GM23338 (cell line): ENCODE measurements around the gene TMEM131L. TPM values are rescaled to one million over a fixed set of nuclear protein-coding genes. Genes with fewer than 3 reads are reported as not detected.

ENCODE experiments used
- ATAC-seq: fragments of 200-7000 bp; cut with Tn5 transposase; 3 replicates; pipeline ENCODE4 v1.9.1; 2020
- DNase-seq: peaks from one replicate; pipeline ENCODE4 v3.0.0-alpha.2; 2015; ENCODE audit warnings: low spot score
- H2AFZ ChIP-seq: fragments of 200-600 bp; sonication (generic); 2 replicates; pipeline ENCODE4 v1.8.0; 2016; ENCODE audit warnings: antibody characterized with exemption, mild to moderate bottlenecking, moderate library complexity
- H3F3A ChIP-seq: fragments of 200-600 bp; sonication (generic); replicated peaks from 2 replicates; pipeline ENCODE4 v1.8.0; 2017; ENCODE audit warnings: antibody characterized with exemption, mixed run types, low read depth
- H3K27ac ChIP-seq: fragments of 200-600 bp; sonication (generic); 2 replicates; pipeline ENCODE4 v1.6.1; 2016; ENCODE audit warnings: low read depth
- H3K27me3 ChIP-seq: fragments of 200-600 bp; sonication (generic); 2 replicates; pipeline ENCODE4 v1.8.0; 2016; ENCODE audit warnings: mild to moderate bottlenecking, mixed run types, moderate library complexity; ENCODE audit not compliant: insufficient read depth
- H3K36me3 ChIP-seq: fragments of 200-600 bp; sonication (generic); 2 replicates; pipeline ENCODE4 v1.8.0; 2016; ENCODE audit warnings: mild to moderate bottlenecking; ENCODE audit not compliant: insufficient read depth
- H3K4me1 ChIP-seq: fragments of 200-600 bp; sonication (generic); 2 replicates; pipeline ENCODE4 v1.8.0; 2016; ENCODE audit warnings: mild to moderate bottlenecking, moderate library complexity; ENCODE audit not compliant: insufficient read depth
- H3K4me2 ChIP-seq: fragments of 200-600 bp; sonication (generic); 2 replicates; pipeline ENCODE4 v1.7.1; 2017; ENCODE audit warnings: mixed run types
- H3K4me3 ChIP-seq: fragments of 200-600 bp; sonication (generic); 2 replicates; pipeline ENCODE4 v1.6.1; 2016; ENCODE audit warnings: mixed run types
- H3K79me2 ChIP-seq: fragments of 200-600 bp; sonication (generic); replicated peaks from 2 replicates; pipeline ENCODE4 v1.8.0; 2017; ENCODE audit warnings: mild to moderate bottlenecking; ENCODE audit not compliant: insufficient read depth
- H3K9me2 ChIP-seq: fragments of 200-600 bp; sonication (generic); 2 replicates; pipeline ENCODE4 v1.8.0; 2017; ENCODE audit not compliant: insufficient read depth
- H4K20me1 ChIP-seq: fragments of 200-600 bp; sonication (generic); replicated peaks from 2 replicates; pipeline ENCODE4 v1.8.0; 2017; ENCODE audit warnings: mild to moderate bottlenecking; ENCODE audit not compliant: insufficient read depth
- H3K27ac Mint-ChIP-seq: 2 replicates; pipeline ENCODE4 v1.8.0; 2020; ENCODE audit warnings: inconsistent platforms, mild to moderate bottlenecking, moderate library complexity, mixed read lengths
- H3K27me3 Mint-ChIP-seq: 3 replicates; pipeline ENCODE4 v1.8.0; 2022; ENCODE audit warnings: low read depth, mild to moderate bottlenecking, moderate library complexity, mixed read lengths, inconsistent platforms; ENCODE audit not compliant: insufficient read depth, poor library complexity
- H3K36me3 Mint-ChIP-seq: 3 replicates; pipeline ENCODE4 v1.8.0; 2021; ENCODE audit warnings: low read depth, mild to moderate bottlenecking, inconsistent platforms, moderate library complexity, mixed read lengths
- H3K4me1 Mint-ChIP-seq: 3 replicates; pipeline ENCODE4 v1.8.0; 2020; ENCODE audit warnings: mild to moderate bottlenecking, inconsistent platforms, mixed read lengths
- H3K4me3 Mint-ChIP-seq: 3 replicates; pipeline ENCODE4 v1.8.0; 2021; ENCODE audit warnings: moderate library complexity, mild to moderate bottlenecking, inconsistent platforms, mixed read lengths
- H3K9me3 Mint-ChIP-seq: 3 replicates; pipeline ENCODE4 v1.8.0; 2020; ENCODE audit warnings: moderate library complexity, mild to moderate bottlenecking, inconsistent platforms, mixed read lengths
- CREB1 ChIP-seq: fragments of 250-450 bp; sonication (Bioruptor Pico); IDR thresholded peaks from 2 replicates; pipeline ENCODE4 v1.5.0; 2020; ENCODE audit warnings: low read depth, mild to moderate bottlenecking, moderate library complexity
- EZH2 ChIP-seq: fragments of 200-600 bp; sonication (generic); IDR thresholded peaks from one replicate; pipeline ENCODE4 v1.8.0; 2017; ENCODE audit warnings: antibody characterized with exemption, mild to moderate bottlenecking, low read depth; ENCODE audit not compliant: unreplicated experiment
- EZH2phosphoT487 ChIP-seq: fragments of 200-600 bp; sonication (generic); IDR thresholded peaks from one replicate; pipeline ENCODE4 v1.8.1; 2018; ENCODE audit warnings: antibody characterized with exemption; ENCODE audit not compliant: unreplicated experiment
- JUNB ChIP-seq: IDR thresholded peaks from one replicate; pipeline ENCODE4 v1.6.1; 2016; ENCODE audit warnings: antibody characterized with exemption; ENCODE audit not compliant: unreplicated experiment
- NANOG ChIP-seq: IDR thresholded peaks from 2 replicates; pipeline ENCODE4 v1.6.1; 2016; ENCODE audit warnings: antibody characterized with exemption, borderline replicate concordance
- POLR2AphosphoS5 ChIP-seq: IDR thresholded peaks from 2 replicates; pipeline ENCODE4 v1.6.1; 2016; ENCODE audit warnings: antibody characterized with exemption, low read depth
- STAT1 ChIP-seq: IDR thresholded peaks from one replicate; pipeline ENCODE4 v1.6.1; 2016; ENCODE audit warnings: antibody characterized with exemption; ENCODE audit not compliant: unreplicated experiment
- ZNF114 ChIP-seq: fragments of 250-450 bp; sonication (Bioruptor Pico); IDR thresholded peaks from 2 replicates; pipeline ENCODE4 v1.5.0; 2020; ENCODE audit warnings: mild to moderate bottlenecking, moderate library complexity
- ZNF331 ChIP-seq: fragments of 250-450 bp; sonication (Bioruptor Pico); IDR thresholded peaks from 2 replicates; pipeline ENCODE4 v1.5.0; 2020; ENCODE audit warnings: low read depth, mild to moderate bottlenecking, moderate library complexity
- polyA plus RNA-seq: library from polyadenylated mRNA; unstranded; fragments of >200 nt; fragmentation: Nextera tagmentation; extraction: Ambion mirVana; gene quantifications from 2 replicates; pipeline ENCODE4 v1.2.1, GENCODE V29; 2016
- total RNA-seq: library from RNA; depleted of rRNA; stranded (reverse); fragments of >200 nt; shearing (Covaris generic); gene quantifications from 2 replicates; pipeline ENCODE4 v1.2.3, GENCODE V29; 2014
- TF ChIP-seq, protein P1 (sequence below): IDR thresholded peaks from one replicate; pipeline ENCODE4 v1.6.1; 2018; ENCODE audit warnings: antibody characterized with exemption; ENCODE audit not compliant: unreplicated experiment
- TF ChIP-seq, protein P2 (sequence below), 2 experiments: fragments of 200-600 bp in 1 of 2; sonication (generic) in 1 of 2; conservative IDR thresholded peaks; 2 replicates each; pipeline versions ENCODE4 v1.5.1 to v1.6.1; 2016 to 2017; ENCODE audit warnings: antibody characterized with exemption in 2 of 2, low read depth in 2 of 2, mild to moderate bottlenecking in 2 of 2, moderate library complexity in 1 of 2
- TF ChIP-seq, protein P3 (sequence below): fragments of 250-450 bp; sonication (Bioruptor Pico); IDR thresholded peaks from 2 replicates; pipeline ENCODE4 v1.5.0; 2020; ENCODE audit warnings: mild to moderate bottlenecking, moderate library complexity
- TF ChIP-seq, protein P4 (sequence below): IDR thresholded peaks from 2 replicates; pipeline ENCODE4 v1.6.1; 2016; ENCODE audit warnings: antibody characterized with exemption

TMEM131L gene
- total and polyA plus RNA-seq, 2 experiments from 2014 or later, result 11.1 to 32.2 TPM

DNA sequence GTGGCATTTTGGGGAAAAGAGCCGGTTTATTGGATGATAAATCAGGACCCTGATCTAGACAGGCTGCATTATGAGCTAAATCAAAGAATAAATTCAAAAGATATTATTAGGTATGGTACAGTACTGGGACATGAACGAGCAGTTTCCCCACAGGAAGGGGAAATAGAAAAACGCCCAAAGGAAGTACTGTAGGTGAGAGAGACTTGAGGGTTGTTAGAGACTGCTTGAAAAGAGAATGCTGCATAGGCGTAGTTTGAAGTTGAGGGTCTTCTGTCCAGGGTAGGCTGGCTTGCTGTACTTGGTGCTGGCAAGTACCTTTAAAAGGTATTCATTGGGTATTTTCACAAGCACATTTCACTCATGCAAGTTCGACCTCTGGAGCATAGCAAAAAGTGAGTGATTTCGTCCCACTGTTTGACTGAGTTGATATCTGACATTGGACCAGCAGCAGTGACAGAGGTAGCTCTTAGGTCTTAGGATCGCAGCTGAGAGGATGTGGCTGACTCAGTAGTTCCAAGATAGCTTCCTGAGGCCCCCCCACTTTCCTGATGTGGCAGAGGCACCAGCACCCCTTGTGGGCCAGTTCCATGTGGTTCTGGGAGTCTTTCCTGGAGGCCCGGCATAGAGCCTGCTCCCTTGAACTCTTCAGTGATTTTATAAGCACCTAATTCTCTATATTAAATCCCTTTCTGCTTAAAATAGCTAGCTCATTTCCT lies 64.3 kb downstream of the TMEM131L start:
- ATAC-seq, result peak; percentile 11; the same call in 1 of the 3 replicates
- H3K4me1 Mint-ChIP-seq, result peaks cover 37% of the 10 kb centered on the region
- H3K4me3 ChIP-seq, result no peak overlapping the region

More for the DNA sequence above, 64.3 kb downstream of the TMEM131L start:
- H3F3A ChIP-seq, result 0 out of 2 replicates have a peak, but pooled peaks cover 4% of the 10 kb centered on the region
- no peaks in the 10 kb centered on the region for H3K9me3 Mint-ChIP-seq
- no peak overlapping the region for H3K4me2 ChIP-seq
- H4K20me1 ChIP-seq, result no peaks in the 10 kb centered on the region; the same call in 1 of the 2 replicates
- H3K4me1 ChIP-seq, result peaks cover 35% of the 10 kb centered on the region
- H3K27ac ChIP-seq, result no peak overlapping the region
- H3K36me3 Mint-ChIP-seq, result peaks cover 5% of the 10 kb centered on the region; the same call in 1 of the 3 replicates
- H3K27me3 ChIP-seq, result no peaks in the 10 kb centered on the region
- H3K27ac Mint-ChIP-seq, result peak overlapping the region; percentile 53
- H3K4me3 Mint-ChIP-seq, result no peak overlapping the region
- no peak for DNase-seq
- TF ChIP-seq EZH2phosphoT487 (no peak), POLR2AphosphoS5 (no peak), JUNB (no peak), STAT1 (no peak), ZNF331 (CRISPR knock-in tag) (no peak), ZNF114 (CRISPR knock-in tag) (no peak), EZH2 (no peak), NANOG (no peak), CREB1 (no peak)
- TF ChIP-seq, protein P1, sequence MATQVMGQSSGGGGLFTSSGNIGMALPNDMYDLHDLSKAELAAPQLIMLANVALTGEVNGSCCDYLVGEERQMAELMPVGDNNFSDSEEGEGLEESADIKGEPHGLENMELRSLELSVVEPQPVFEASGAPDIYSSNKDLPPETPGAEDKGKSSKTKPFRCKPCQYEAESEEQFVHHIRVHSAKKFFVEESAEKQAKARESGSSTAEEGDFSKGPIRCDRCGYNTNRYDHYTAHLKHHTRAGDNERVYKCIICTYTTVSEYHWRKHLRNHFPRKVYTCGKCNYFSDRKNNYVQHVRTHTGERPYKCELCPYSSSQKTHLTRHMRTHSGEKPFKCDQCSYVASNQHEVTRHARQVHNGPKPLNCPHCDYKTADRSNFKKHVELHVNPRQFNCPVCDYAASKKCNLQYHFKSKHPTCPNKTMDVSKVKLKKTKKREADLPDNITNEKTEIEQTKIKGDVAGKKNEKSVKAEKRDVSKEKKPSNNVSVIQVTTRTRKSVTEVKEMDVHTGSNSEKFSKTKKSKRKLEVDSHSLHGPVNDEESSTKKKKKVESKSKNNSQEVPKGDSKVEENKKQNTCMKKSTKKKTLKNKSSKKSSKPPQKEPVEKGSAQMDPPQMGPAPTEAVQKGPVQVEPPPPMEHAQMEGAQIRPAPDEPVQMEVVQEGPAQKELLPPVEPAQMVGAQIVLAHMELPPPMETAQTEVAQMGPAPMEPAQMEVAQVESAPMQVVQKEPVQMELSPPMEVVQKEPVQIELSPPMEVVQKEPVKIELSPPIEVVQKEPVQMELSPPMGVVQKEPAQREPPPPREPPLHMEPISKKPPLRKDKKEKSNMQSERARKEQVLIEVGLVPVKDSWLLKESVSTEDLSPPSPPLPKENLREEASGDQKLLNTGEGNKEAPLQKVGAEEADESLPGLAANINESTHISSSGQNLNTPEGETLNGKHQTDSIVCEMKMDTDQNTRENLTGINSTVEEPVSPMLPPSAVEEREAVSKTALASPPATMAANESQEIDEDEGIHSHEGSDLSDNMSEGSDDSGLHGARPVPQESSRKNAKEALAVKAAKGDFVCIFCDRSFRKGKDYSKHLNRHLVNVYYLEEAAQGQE, result no peak
- TF ChIP-seq, protein P2, sequence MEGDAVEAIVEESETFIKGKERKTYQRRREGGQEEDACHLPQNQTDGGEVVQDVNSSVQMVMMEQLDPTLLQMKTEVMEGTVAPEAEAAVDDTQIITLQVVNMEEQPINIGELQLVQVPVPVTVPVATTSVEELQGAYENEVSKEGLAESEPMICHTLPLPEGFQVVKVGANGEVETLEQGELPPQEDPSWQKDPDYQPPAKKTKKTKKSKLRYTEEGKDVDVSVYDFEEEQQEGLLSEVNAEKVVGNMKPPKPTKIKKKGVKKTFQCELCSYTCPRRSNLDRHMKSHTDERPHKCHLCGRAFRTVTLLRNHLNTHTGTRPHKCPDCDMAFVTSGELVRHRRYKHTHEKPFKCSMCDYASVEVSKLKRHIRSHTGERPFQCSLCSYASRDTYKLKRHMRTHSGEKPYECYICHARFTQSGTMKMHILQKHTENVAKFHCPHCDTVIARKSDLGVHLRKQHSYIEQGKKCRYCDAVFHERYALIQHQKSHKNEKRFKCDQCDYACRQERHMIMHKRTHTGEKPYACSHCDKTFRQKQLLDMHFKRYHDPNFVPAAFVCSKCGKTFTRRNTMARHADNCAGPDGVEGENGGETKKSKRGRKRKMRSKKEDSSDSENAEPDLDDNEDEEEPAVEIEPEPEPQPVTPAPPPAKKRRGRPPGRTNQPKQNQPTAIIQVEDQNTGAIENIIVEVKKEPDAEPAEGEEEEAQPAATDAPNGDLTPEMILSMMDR (conservative IDR thresholded peaks at IDR 0.05; ENCODE audit: low read depth in 2 of 2), result no peak
- TF ChIP-seq, protein P3, sequence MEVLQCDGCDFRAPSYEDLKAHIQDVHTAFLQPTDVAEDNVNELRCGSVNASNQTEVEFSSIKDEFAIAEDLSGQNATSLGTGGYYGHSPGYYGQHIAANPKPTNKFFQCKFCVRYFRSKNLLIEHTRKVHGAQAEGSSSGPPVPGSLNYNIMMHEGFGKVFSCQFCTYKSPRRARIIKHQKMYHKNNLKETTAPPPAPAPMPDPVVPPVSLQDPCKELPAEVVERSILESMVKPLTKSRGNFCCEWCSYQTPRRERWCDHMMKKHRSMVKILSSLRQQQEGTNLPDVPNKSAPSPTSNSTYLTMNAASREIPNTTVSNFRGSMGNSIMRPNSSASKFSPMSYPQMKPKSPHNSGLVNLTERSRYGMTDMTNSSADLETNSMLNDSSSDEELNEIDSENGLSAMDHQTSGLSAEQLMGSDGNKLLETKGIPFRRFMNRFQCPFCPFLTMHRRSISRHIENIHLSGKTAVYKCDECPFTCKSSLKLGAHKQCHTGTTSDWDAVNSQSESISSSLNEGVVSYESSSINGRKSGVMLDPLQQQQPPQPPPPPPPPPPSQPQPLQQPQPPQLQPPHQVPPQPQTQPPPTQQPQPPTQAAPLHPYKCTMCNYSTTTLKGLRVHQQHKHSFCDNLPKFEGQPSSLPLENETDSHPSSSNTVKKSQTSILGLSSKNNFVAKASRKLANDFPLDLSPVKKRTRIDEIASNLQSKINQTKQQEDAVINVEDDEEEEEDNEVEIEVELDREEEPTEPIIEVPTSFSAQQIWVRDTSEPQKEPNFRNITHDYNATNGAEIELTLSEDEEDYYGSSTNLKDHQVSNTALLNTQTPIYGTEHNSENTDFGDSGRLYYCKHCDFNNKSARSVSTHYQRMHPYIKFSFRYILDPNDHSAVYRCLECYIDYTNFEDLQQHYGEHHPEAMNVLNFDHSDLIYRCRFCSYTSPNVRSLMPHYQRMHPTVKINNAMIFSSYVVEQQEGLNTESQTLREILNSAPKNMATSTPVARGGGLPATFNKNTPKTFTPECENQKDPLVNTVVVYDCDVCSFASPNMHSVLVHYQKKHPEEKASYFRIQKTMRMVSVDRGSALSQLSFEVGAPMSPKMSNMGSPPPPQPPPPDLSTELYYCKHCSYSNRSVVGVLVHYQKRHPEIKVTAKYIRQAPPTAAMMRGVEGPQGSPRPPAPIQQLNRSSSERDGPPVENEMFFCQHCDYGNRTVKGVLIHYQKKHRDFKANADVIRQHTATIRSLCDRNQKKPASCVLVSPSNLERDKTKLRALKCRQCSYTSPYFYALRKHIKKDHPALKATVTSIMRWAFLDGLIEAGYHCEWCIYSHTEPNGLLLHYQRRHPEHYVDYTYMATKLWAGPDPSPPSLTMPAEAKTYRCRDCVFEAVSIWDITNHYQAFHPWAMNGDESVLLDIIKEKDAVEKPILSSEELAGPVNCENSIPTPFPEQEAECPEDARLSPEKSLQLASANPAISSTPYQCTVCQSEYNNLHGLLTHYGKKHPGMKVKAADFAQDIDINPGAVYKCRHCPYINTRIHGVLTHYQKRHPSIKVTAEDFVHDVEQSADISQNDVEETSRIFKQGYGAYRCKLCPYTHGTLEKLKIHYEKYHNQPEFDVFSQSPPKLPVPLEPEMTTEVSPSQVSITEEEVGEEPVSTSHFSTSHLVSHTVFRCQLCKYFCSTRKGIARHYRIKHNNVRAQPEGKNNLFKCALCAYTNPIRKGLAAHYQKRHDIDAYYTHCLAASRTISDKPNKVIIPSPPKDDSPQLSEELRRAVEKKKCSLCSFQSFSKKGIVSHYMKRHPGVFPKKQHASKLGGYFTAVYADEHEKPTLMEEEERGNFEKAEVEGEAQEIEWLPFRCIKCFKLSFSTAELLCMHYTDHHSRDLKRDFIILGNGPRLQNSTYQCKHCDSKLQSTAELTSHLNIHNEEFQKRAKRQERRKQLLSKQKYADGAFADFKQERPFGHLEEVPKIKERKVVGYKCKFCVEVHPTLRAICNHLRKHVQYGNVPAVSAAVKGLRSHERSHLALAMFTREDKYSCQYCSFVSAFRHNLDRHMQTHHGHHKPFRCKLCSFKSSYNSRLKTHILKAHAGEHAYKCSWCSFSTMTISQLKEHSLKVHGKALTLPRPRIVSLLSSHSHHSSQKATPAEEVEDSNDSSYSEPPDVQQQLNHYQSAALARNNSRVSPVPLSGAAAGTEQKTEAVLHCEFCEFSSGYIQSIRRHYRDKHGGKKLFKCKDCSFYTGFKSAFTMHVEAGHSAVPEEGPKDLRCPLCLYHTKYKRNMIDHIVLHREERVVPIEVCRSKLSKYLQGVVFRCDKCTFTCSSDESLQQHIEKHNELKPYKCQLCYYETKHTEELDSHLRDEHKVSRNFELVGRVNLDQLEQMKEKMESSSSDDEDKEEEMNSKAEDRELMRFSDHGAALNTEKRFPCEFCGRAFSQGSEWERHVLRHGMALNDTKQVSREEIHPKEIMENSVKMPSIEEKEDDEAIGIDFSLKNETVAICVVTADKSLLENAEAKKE (CRISPR knock-in tag), result no peak
- TF ChIP-seq, protein P4, sequence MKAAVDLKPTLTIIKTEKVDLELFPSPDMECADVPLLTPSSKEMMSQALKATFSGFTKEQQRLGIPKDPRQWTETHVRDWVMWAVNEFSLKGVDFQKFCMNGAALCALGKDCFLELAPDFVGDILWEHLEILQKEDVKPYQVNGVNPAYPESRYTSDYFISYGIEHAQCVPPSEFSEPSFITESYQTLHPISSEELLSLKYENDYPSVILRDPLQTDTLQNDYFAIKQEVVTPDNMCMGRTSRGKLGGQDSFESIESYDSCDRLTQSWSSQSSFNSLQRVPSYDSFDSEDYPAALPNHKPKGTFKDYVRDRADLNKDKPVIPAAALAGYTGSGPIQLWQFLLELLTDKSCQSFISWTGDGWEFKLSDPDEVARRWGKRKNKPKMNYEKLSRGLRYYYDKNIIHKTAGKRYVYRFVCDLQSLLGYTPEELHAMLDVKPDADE, result no peak
- H2AFZ ChIP-seq, result no peak overlapping the region
- no peaks in the 10 kb centered on the region for H3K9me2 ChIP-seq
- no peaks in the 10 kb centered on the region for H3K36me3 ChIP-seq
- H3K79me2 ChIP-seq, result peaks cover 52% of the 10 kb centered on the region
- peaks cover 8% of the 10 kb centered on the region for H3K27me3 Mint-ChIP-seq
